Activated CD8-positive, alpha-beta T cell treated with anti-CD3 and anti-CD28 coated beads for 36 hours (primary cell): ENCODE measurements around the gene GSE1. TPM values are rescaled to one million over a fixed set of nuclear protein-coding genes. Genes with fewer than 3 reads are reported as not detected.

Source experiments
- ATAC-seq: fragments of 200-7000 bp; cut with Tn5 transposase; one replicate; pipeline ENCODE4 v1.10.0; 2021; ENCODE audit warnings: mild to moderate bottlenecking, moderate library complexity
- CTCF ChIA-PET: fragments of 350-600 bp; sonication (Branson Sonifier 250); formaldehyde crosslinking; loops from one replicate; lab custom pipeline; 2021; ENCODE audit warnings: antibody characterized with exemption; lab: Charles Lee
- POLR2A ChIA-PET: fragments of 350-600 bp; sonication (Branson Sonifier 250); formaldehyde crosslinking; loops from one replicate; lab custom pipeline; 2021; ENCODE audit warnings: antibody characterized with exemption; lab: Charles Lee
- DNase-seq: peaks from one replicate; pipeline ENCODE4 v3.0.0-alpha.2; 2020
- H3K27ac Mint-ChIP-seq: one replicate; pipeline ENCODE4 v1.8.0; 2021; ENCODE audit warnings: mild to moderate bottlenecking, mixed read lengths
- H3K27me3 Mint-ChIP-seq: one replicate; pipeline ENCODE4 v1.8.0; 2021; ENCODE audit warnings: mixed read lengths
- H3K36me3 Mint-ChIP-seq: one replicate; pipeline ENCODE4 v1.8.0; 2021; ENCODE audit warnings: low read depth, mixed read lengths
- H3K4me1 Mint-ChIP-seq: one replicate; pipeline ENCODE4 v1.8.0; 2021; ENCODE audit warnings: low read depth, mixed read lengths
- H3K4me3 Mint-ChIP-seq: one replicate; pipeline ENCODE4 v1.8.0; 2021; ENCODE audit warnings: mild to moderate bottlenecking, moderate library complexity, mixed read lengths
- H3K9me3 Mint-ChIP-seq: one replicate; pipeline ENCODE4 v1.8.0; 2021; ENCODE audit warnings: mixed read lengths
- intact Hi-C: fragments of 100-400 bp; cut with micrococcal nuclease; formaldehyde crosslinking; loops from one replicate; pipeline ENCODE4 v1.10.0; 2022
- total RNA-seq, 2 experiments: library from RNA; stranded (reverse); gene quantifications; one replicate each; pipeline ENCODE4 v1.2.3, GENCODE V29; 2021
- TF ChIP-seq, protein P1 (sequence below): fragments of 200-600 bp; IDR thresholded peaks from one replicate; pipeline ENCODE4 v1.8.0; 2022; ENCODE audit warnings: antibody characterized with exemption, mild to moderate bottlenecking

The GSE1 gene
- total RNA-seq, 2 experiments from 2014 or later, result 33.6 to 34.5 TPM

DNA sequence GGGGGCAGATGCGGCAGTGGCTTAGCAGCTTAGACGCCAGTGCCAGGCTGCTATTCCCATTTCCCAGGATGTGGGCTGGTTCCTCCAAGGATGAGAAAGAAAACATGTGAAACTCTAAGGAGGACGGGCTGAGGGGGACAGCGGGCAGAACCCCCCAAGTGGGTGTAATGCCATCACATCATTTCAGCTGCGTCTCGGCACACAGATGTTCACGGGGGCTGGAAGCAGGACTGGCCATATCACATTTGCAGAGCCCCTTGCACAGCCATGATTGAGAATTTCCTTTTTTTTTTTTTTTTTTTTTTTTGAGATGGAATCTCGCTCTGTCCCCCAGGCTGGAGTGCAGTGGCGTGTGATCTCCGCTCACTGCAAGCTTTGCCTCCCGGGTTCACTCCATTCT is 90.9 kb downstream of the GSE1 start:
- H3K36me3 Mint-ChIP-seq, result no peaks in the 10 kb centered on the region
- no peak overlapping the region for H3K4me3 Mint-ChIP-seq
- H3K27me3 Mint-ChIP-seq, result no peaks in the 10 kb centered on the region
- no peak overlapping the region for H3K27ac Mint-ChIP-seq
- TF ChIP-seq, protein P1, sequence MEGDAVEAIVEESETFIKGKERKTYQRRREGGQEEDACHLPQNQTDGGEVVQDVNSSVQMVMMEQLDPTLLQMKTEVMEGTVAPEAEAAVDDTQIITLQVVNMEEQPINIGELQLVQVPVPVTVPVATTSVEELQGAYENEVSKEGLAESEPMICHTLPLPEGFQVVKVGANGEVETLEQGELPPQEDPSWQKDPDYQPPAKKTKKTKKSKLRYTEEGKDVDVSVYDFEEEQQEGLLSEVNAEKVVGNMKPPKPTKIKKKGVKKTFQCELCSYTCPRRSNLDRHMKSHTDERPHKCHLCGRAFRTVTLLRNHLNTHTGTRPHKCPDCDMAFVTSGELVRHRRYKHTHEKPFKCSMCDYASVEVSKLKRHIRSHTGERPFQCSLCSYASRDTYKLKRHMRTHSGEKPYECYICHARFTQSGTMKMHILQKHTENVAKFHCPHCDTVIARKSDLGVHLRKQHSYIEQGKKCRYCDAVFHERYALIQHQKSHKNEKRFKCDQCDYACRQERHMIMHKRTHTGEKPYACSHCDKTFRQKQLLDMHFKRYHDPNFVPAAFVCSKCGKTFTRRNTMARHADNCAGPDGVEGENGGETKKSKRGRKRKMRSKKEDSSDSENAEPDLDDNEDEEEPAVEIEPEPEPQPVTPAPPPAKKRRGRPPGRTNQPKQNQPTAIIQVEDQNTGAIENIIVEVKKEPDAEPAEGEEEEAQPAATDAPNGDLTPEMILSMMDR, result no peak
- ChIA-PET CTCF (interaction anchor here (1.0 to 1.5 kb wide), 2 partner anchors 13 to 56 kb away, joined by 3 to 5 read pairs; no protein-coding TSS in a partner anchor), POLR2A (no interaction called here)
- ATAC-seq (no peak), DNase-seq (no peak)
- intact Hi-C loops, result no loop called here
- no peaks in the 10 kb centered on the region for H3K4me1 Mint-ChIP-seq
- H3K9me3 Mint-ChIP-seq, result no peaks in the 10 kb centered on the region

- Mint-ChIP-seq H3K9me3 (no peaks in the 10 kb centered on the region), H3K27me3 (no peaks in the 10 kb centered on the region), H3K27ac (no peak overlapping the region), H3K4me1 (no peaks in the 10 kb centered on the region), H3K36me3 (no peaks in the 10 kb centered on the region), H3K4me3 (no peak overlapping the region)
- DNase-seq (no peak), ATAC-seq (no peak)
- ChIA-PET POLR2A (no interaction called here), CTCF (no interaction called here)
- TF ChIP-seq, protein P1, result no peak
- intact Hi-C loops, result no loop called here
Measured at GRCh38 chr16:85704900-85705846, 92.1 kb downstream of the GSE1 start.

- POLR2A ChIA-PET, result no interaction called here
- Mint-ChIP-seq H3K36me3 (no peaks in the 10 kb centered on the region), H3K27ac (no peak overlapping the region)
Measured at GRCh38 chr16:85706449-85707034, 93.4 kb downstream of the GSE1 start.

DNA sequence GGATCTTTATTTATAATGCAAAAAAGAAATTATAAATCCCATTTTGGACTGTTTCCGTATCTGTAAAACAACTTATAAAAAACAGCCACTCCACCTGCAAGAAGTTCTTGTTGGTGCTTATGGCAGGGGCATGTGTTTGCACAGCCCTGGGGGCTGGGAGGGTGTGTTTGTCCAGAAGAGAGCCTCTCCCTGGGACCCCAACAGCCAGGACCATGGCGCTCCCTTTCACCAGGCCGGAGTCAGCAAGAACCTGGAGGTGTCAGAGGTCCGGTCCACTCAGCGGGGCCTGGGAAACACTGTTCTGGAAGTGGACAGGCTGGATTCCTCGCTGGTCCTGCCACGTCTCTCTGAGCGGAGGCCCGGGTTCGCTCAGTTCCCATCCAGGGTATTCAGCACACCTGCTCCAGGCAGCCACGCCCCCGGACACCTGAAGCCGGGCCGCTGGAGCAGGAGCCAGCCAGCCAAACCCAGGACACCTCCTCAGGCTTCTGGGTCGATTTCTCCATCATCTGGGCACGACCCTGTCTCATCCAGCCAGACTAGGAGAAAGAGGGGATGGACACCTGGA is 94.5 kb downstream of the GSE1 start:
- no peak overlapping the region for H3K27ac Mint-ChIP-seq
- H3K27me3 Mint-ChIP-seq, result no peaks in the 10 kb centered on the region
- ChIA-PET CTCF (interaction anchor here (2.1 kb wide), 1 partner anchor 9 kb away, joined by 10 read pairs; no protein-coding TSS in a partner anchor), POLR2A (no interaction called here)
- intact Hi-C loops, result no loop called here
- DNase-seq, result no peak
- TF ChIP-seq, protein P1, result no peak
- ATAC-seq, result no peak
- no peak overlapping the region for H3K4me3 Mint-ChIP-seq
- no peaks in the 10 kb centered on the region for H3K36me3 Mint-ChIP-seq
- H3K4me1 Mint-ChIP-seq, result no peaks in the 10 kb centered on the region
- peaks cover 4% of the 10 kb centered on the region for H3K9me3 Mint-ChIP-seq

More at GRCh38 chr16:85706449-85707034, 93.4 kb downstream of the GSE1 start:
- CTCF ChIA-PET, result interaction anchor here (1.5 kb wide), 1 partner anchor 11 kb away, joined by 3 read pairs; no protein-coding TSS in a partner anchor
- no peaks in the 10 kb centered on the region for H3K4me1 Mint-ChIP-seq
- intact Hi-C loops, result no loop called here
- H3K27me3 Mint-ChIP-seq, result no peaks in the 10 kb centered on the region
- no peak overlapping the region for H3K4me3 Mint-ChIP-seq
- TF ChIP-seq, protein P1, result no peak
- H3K9me3 Mint-ChIP-seq, result no peaks in the 10 kb centered on the region
- no peak for ATAC-seq
- no peak for DNase-seq
